Keratinocyte (primary cell): Measurements from ENCODE around the gene SDK1.

Source experiments
- CTCF ChIP-seq, 3 experiments: IDR thresholded peaks in 1 of 3; conservative IDR thresholded peaks in 1 of 3; optimal IDR thresholded peaks in 1 of 3; 2 replicates in 2 of 3; 3 replicates in 1 of 3; pipeline versions ENCODE3 to v1.5.1; 2011; ENCODE audit warnings: low read length in 3 of 3, mild to moderate bottlenecking in 3 of 3, moderate library complexity in 2 of 3, control low read depth in 1 of 3, inconsistent platforms in 1 of 3; ENCODE audit not compliant: insufficient read depth in 2 of 3; ENCODE audit errors: extremely low read depth in 1 of 3
- EZH2 ChIP-seq: IDR thresholded peaks from one replicate; pipeline ENCODE4 v1.6.1; 2012; ENCODE audit warnings: inconsistent platforms, mild to moderate bottlenecking, low read length, moderate library complexity

- TF ChIP-seq EZH2: no peak
- TF ChIP-seq CTCF (optimal IDR thresholded peaks at IDR 0.05 in 1 of 3, IDR thresholded peaks at IDR 0.05 in 1 of 3, conservative IDR thresholded peaks at IDR 0.05 in 1 of 3; ENCODE audit: extremely low read depth in 1 of 3, insufficient read depth in 2 of 3, low read length in 3 of 3): no peak
Observed at GRCh38 chr7:4135301-4135700, 834.2 kb downstream of the SDK1 start.
